Lung (tissue), 12 donors: Measurements from ENCODE around the gene FGD1. TPM values are rescaled to one million over a fixed set of nuclear protein-coding genes. Genes with fewer than 3 reads are reported as not detected.
A peak's percentile ranks its signal among the peaks of the same experiment; 100 is the strongest.

Experiments
- ATAC-seq: fragments of 200-7000 bp; cut with Tn5 transposase; one replicate; pipeline ENCODE4 v1.9.1; 2020; ENCODE audit warnings: moderate number of reproducible peaks; ENCODE audit not compliant: insufficient read depth, low FRiP score
- DNase-seq, 3 donors: peaks; one replicate each; pipeline ENCODE4 v3.0.0-alpha.2; 2013 to 2017
- H3K27ac ChIP-seq, 2 donors: one replicate each; pipeline ENCODE4 v1.5.1; 2013; ENCODE audit warnings: mild to moderate bottlenecking in 2 of 2, moderate library complexity in 2 of 2, control low read depth in 1 of 2, inconsistent platforms in 1 of 2, low read depth in 1 of 2, low read length in 1 of 2
- H3K27me3 ChIP-seq, 3 donors: one replicate each; pipeline ENCODE4 v1.5.1; 2013; ENCODE audit warnings: low read length in 2 of 3; ENCODE audit not compliant: control insufficient read depth in 3 of 3, insufficient read depth in 3 of 3
- H3K36me3 ChIP-seq, 4 donors: one replicate each; pipeline ENCODE4 v1.5.1; 2013; ENCODE audit warnings: low read length in 4 of 4, mild to moderate bottlenecking in 1 of 4, moderate library complexity in 1 of 4; ENCODE audit not compliant: control insufficient read depth in 4 of 4, insufficient read depth in 4 of 4
- H3K4me1 ChIP-seq, 5 donors: one replicate each; pipeline ENCODE4 v1.5.1; 2013; ENCODE audit warnings: low read length in 5 of 5, mild to moderate bottlenecking in 2 of 5, moderate library complexity in 1 of 5; ENCODE audit not compliant: control insufficient read depth in 5 of 5, insufficient read depth in 5 of 5
- H3K4me3 ChIP-seq: one replicate; pipeline ENCODE4 v1.5.1; 2013; ENCODE audit warnings: mild to moderate bottlenecking, control low read depth, moderate library complexity
- H3K9ac ChIP-seq, 2 donors: one replicate each; pipeline ENCODE4 v1.5.1; 2013; ENCODE audit warnings: low read length in 2 of 2, control low read depth in 1 of 2; ENCODE audit not compliant: insufficient read depth in 1 of 2
- H3K9me3 ChIP-seq, 4 donors: one replicate each; pipeline ENCODE4 v1.5.1; 2013; ENCODE audit warnings: low read length in 3 of 4, mild to moderate bottlenecking in 1 of 4, moderate library complexity in 1 of 4; ENCODE audit not compliant: control insufficient read depth in 4 of 4, insufficient read depth in 3 of 4
- CTCF ChIP-seq: IDR thresholded peaks from 2 replicates; pipeline ENCODE4 v1.5.1; 2012; ENCODE audit warnings: mild to moderate bottlenecking; ENCODE audit errors: control extremely low read depth, extremely low read depth
- WGBS, 2 donors: extraction: QIAGEN DNeasy Blood & Tissue Kit; methylation state at CpG; one replicate each; pipeline ENCODE4 v1.1.7; 2013; 5-methylcytosine and 5-hydroxymethylcytosine counted together
- polyA plus RNA-seq, 2 donors: library from polyadenylated mRNA; stranded (reverse); fragments of 200-250 nt; gene quantifications; one replicate each; pipeline ENCODE4 v1.2.1, GENCODE V29; 2013
- total RNA-seq, 2 donors: library from RNA; depleted of rRNA in 1 of 2; stranded (reverse); fragments of >200 nt in 1 of 2; gene quantifications; one replicate each; pipeline ENCODE4 v1.2.1, GENCODE V29; 2014 to 2021
- donor health status: control.
- donor health status: control.
- donor health status: Bipolar disorder and iron deficiency.
- donor health status: healthy.
- donor health status: DM: yes; HTN: yes; CAD: no.

The FGD1 gene
- total and polyA plus RNA-seq, 4 donors, result 1.3 to 6.4 (median 2.5) TPM

- Histone ChIP-seq H3K36me3 (no peaks in the 10 kb centered on the region), H3K27me3 (no peaks in the 10 kb centered on the region), H3K9ac (peak overlapping the region; percentile 77 to 89), H3K4me3 (peak overlapping the region; percentile 69), H3K9me3 (peaks cover 0 to 6% (median 1%) of the 10 kb centered on the region in 4 donors), H3K27ac (peak overlapping the region; percentile 57 to 62), H3K4me1 (peaks cover 0 to 13% (median 4%) of the 10 kb centered on the region in 5 donors)
- DNase-seq, result peak in 1 of 3 donors; percentile 9
- 0 to 42% methylated on average over 20 to 22 of the region's 22 CpGs for WGBS, 2 donors
- no peak for TF ChIP-seq CTCF
- no peak for ATAC-seq
Observed at GRCh38 chrX:54530357-54530900, 34.4 kb upstream of the FGD1 start.

- peak within 1 kb of the TSS; percentile 69 for H3K4me3 ChIP-seq
- H3K27ac ChIP-seq, result peak within 1 kb of the TSS; percentile 76 to 83
- WGBS, 2 donors, result 10 to 30% methylated on average over 20 to 48 of the region's 51 CpGs
- DNase-seq, result peak; percentile 90 to 94 (median 93)
- H3K27me3 ChIP-seq, result no peaks in the 10 kb centered on the region
- peaks cover 0 to 13% (median 4%) of the 10 kb centered on the region in 5 donors for H3K4me1 ChIP-seq
- peaks cover 0 to 6% (median 1%) of the 10 kb centered on the region in 4 donors for H3K9me3 ChIP-seq
- TF ChIP-seq CTCF, result no peak
- peak within 1 kb of the TSS; percentile 81 to 89 for H3K9ac ChIP-seq
- ATAC-seq, result peak; percentile 91
- H3K36me3 ChIP-seq, result no peaks in the 10 kb centered on the region
Observed at GRCh38 chrX:54529552-54530356, 33.7 kb upstream of the FGD1 start, which contains the start of gene GNL3L. GNL3L (plus strand) TSS chrX:54530219; CDS start chrX:54532567, 2,348 bp downstream.

- WGBS, 2 donors, result 49 to 76% methylated on average over 3 of the region's 3 CpGs
- no peaks in the 10 kb centered on the region for H3K36me3 ChIP-seq
- no peak for DNase-seq
- no peak for TF ChIP-seq CTCF
- H3K9me3 ChIP-seq, result peaks cover 0 to 6% (median 1%) of the 10 kb centered on the region in 4 donors
- peaks cover 0 to 10% (median 4%) of the 10 kb centered on the region in 5 donors for H3K4me1 ChIP-seq
- H3K4me3 ChIP-seq, result no peak overlapping the region
- no peaks in the 10 kb centered on the region for H3K27me3 ChIP-seq
- H3K27ac ChIP-seq, result peak overlapping the region in 1 of 2 donors; percentile 83
- no peak for ATAC-seq
- peak overlapping the region in 1 of 2 donors; percentile 81 for H3K9ac ChIP-seq
Observed at GRCh38 chrX:54529151-54529550, 33.1 kb upstream of the FGD1 start.
